Endothelial cell of umbilical vein (primary cell): ENCODE measurements around the gene RNLS. TPM values are rescaled to one million over a fixed set of nuclear protein-coding genes. Genes with fewer than 3 reads are reported as not detected.

Source experiments
- BruUV-seq: library from RNA; stranded (reverse); fragments of 400-500 nt; replicated peaks from 2 replicates; lab custom pipeline; 2021; lab: Mats Ljungman, UMichigan
- CTCF ChIA-PET: fragments of 300-600, 350-600 bp; sonication (Branson Sonifier 250); formaldehyde crosslinking; loops from one replicate; lab custom pipeline; 2021; ENCODE audit warnings: antibody characterized with exemption, inconsistent platforms; lab: Charles Lee
- POLR2A ChIA-PET: fragments of 300-600, 350-600 bp; sonication (Branson Sonifier 250); formaldehyde crosslinking; loops from one replicate; lab custom pipeline; 2021; ENCODE audit warnings: antibody characterized with exemption, inconsistent platforms; lab: Charles Lee
- DNase-seq: peaks from one replicate; pipeline ENCODE4 v3.0.0-alpha.2; 2011; ENCODE audit warnings: low read depth, low spot score
- FAIRE-seq: peaks from 2 replicates; lab custom pipeline; 2011; peaks lifted over from hg19 to GRCh38; lab: Jason Lieb, UNC
- H2AFZ ChIP-seq: 2 replicates; pipeline ENCODE4 v1.6.0; 2012; ENCODE audit warnings: low read depth, low read length, control low read depth, inconsistent platforms
- H3K27ac ChIP-seq: 2 replicates; pipeline ENCODE4 v1.5.1; 2011; ENCODE audit warnings: low read depth, mild to moderate bottlenecking, control low read depth, low read length, moderate library complexity; ENCODE audit not compliant: insufficient read depth
- H3K27me3 ChIP-seq, 2 experiments: 2 replicates each; pipeline versions ENCODE4 v1.6.0 to v1.6.1; 2011; ENCODE audit warnings: low read length in 2 of 2, mixed read lengths in 1 of 2; ENCODE audit not compliant: control insufficient read depth in 2 of 2, insufficient read depth in 2 of 2
- H3K36me3 ChIP-seq, 2 experiments: 2 replicates in 1 of 2; 3 replicates in 1 of 2; pipeline ENCODE4 v1.5.1; 2011; ENCODE audit warnings: low read length in 2 of 2, mild to moderate bottlenecking in 1 of 2, moderate library complexity in 1 of 2; ENCODE audit not compliant: control insufficient read depth in 2 of 2, insufficient read depth in 2 of 2; ENCODE audit errors: extremely low read depth in 1 of 2
- H3K4me1 ChIP-seq: 3 replicates; pipeline ENCODE4 v1.5.1; 2011; ENCODE audit warnings: mild to moderate bottlenecking, low read length; ENCODE audit not compliant: control insufficient read depth, insufficient read depth; ENCODE audit errors: extremely low read depth
- H3K4me2 ChIP-seq: 2 replicates; pipeline ENCODE4 v1.6.1; 2011; ENCODE audit warnings: low read length, control low read depth, mixed read lengths; ENCODE audit not compliant: insufficient read depth
- H3K4me3 ChIP-seq, 3 experiments: fragments of 200-600 bp in 1 of 3; sonication (generic), shearing (Covaris generic) in 1 of 3; replicated peaks in 1 of 3; 2 replicates each; pipeline ENCODE4 v1.5.1; 2011 to 2016; ENCODE audit warnings: control low read depth in 3 of 3, low read length in 3 of 3, mild to moderate bottlenecking in 2 of 3, inconsistent platforms in 1 of 3, low read depth in 1 of 3, moderate library complexity in 1 of 3; ENCODE audit not compliant: insufficient read depth in 1 of 3
- H3K79me2 ChIP-seq: 2 replicates; pipeline ENCODE4 v1.6.0; 2012; ENCODE audit warnings: low read length, inconsistent platforms; ENCODE audit not compliant: control insufficient read depth, insufficient read depth
- H3K9ac ChIP-seq: replicated peaks from 2 replicates; pipeline ENCODE3; 2011; ENCODE audit warnings: low read length, control low read depth; ENCODE audit not compliant: insufficient read depth; ENCODE audit errors: extremely low read depth
- H3K9me1 ChIP-seq: replicated peaks from 3 replicates; pipeline ENCODE4 v1.6.0; 2011; ENCODE audit warnings: mild to moderate bottlenecking, low read length; ENCODE audit not compliant: control insufficient read depth, insufficient read depth; ENCODE audit errors: extremely low read depth
- H3K9me3 ChIP-seq: replicated peaks from 2 replicates; pipeline ENCODE4 v1.5.1; 2012; ENCODE audit warnings: low read length, inconsistent platforms; ENCODE audit not compliant: control insufficient read depth, insufficient read depth
- H4K20me1 ChIP-seq: replicated peaks from 2 replicates; pipeline ENCODE3; 2011; ENCODE audit warnings: mild to moderate bottlenecking, low read length; ENCODE audit not compliant: control insufficient read depth, insufficient read depth; ENCODE audit errors: extremely low read depth
- CTCF ChIP-seq, 2 donors: IDR thresholded peaks; 1 replicate in 1 of 2; 2 replicates in 1 of 2; pipeline ENCODE4 v1.5.1; 2011; ENCODE audit warnings: low read length in 2 of 2, mild to moderate bottlenecking in 2 of 2, moderate library complexity in 2 of 2, control low read depth in 1 of 2, inconsistent platforms in 1 of 2, low read depth in 1 of 2; ENCODE audit not compliant: insufficient read depth in 1 of 2; ENCODE audit errors: extremely low read depth in 1 of 2
- EZH2 ChIP-seq: IDR thresholded peaks from 2 replicates; pipeline ENCODE4 v1.6.1; 2012; ENCODE audit warnings: borderline replicate concordance, low read depth, mild to moderate bottlenecking, moderate library complexity, low read length, inconsistent platforms; ENCODE audit not compliant: severe bottlenecking
- FOS ChIP-seq: IDR thresholded peaks from 2 replicates; pipeline ENCODE4 v1.6.1; 2011; ENCODE audit warnings: mild to moderate bottlenecking, low read length, moderate library complexity, borderline replicate concordance; ENCODE audit not compliant: insufficient read depth
- GATA2 ChIP-seq: IDR thresholded peaks from 2 replicates; pipeline ENCODE4 v1.7.0; 2011; ENCODE audit warnings: low read depth, mild to moderate bottlenecking, moderate library complexity, mixed read lengths, low read length; ENCODE audit not compliant: insufficient read length, insufficient read depth
- JUN ChIP-seq: IDR thresholded peaks from 2 replicates; pipeline ENCODE4 v1.6.1; 2011; ENCODE audit warnings: borderline replicate concordance, low read depth; ENCODE audit not compliant: insufficient read length, insufficient read depth
- MAX ChIP-seq: IDR thresholded peaks from 2 replicates; pipeline ENCODE4 v1.6.1; 2011; ENCODE audit not compliant: insufficient read depth, insufficient read length
- MYC ChIP-seq: IDR thresholded peaks from one replicate; pipeline ENCODE4 v1.6.1; 2011; ENCODE audit warnings: mild to moderate bottlenecking, low read depth, low read length
- POLR2A ChIP-seq: IDR thresholded peaks from 2 replicates; pipeline ENCODE4 v1.6.1; 2012; ENCODE audit warnings: low read depth, mild to moderate bottlenecking, control low read depth, low read length
- POLR2AphosphoS5 ChIP-seq: IDR thresholded peaks from 2 replicates; pipeline ENCODE4 v1.6.1; 2012; ENCODE audit warnings: low read depth, mild to moderate bottlenecking, control low read depth, low read length, moderate library complexity; ENCODE audit not compliant: insufficient read depth
- dilution Hi-C: fragments of 300-500 bp; cut with MboI; formaldehyde crosslinking; loops from one replicate; pipeline ENCODE4 v1.15.0; 2019; ENCODE audit warnings: low sequenced_read_pairs; ENCODE audit not compliant: extremely low pct_ligation_motif_present
- intact Hi-C: fragments of 100-400 bp; cut with micrococcal nuclease; formaldehyde crosslinking; loops from one replicate; pipeline ENCODE4 v1.10.0; 2022
- polyA plus RNA-seq, 4 experiments: library from polyadenylated mRNA; depleted of rRNA in 3 of 4; stranded (reverse) in 3 of 4; unstranded in 1 of 4; fragments of >200 nt; gene quantifications; 2 replicates each; pipeline versions ENCODE4 v1.2.1 to v1.2.3, GENCODE V29; 2011 to 2012; ENCODE audit warnings: missing spikeins in 1 of 4
- total RNA-seq: library from RNA; stranded (reverse); gene quantifications from 2 replicates; pipeline ENCODE4 v1.2.3, GENCODE V29; 2021

Gene RNLS
- total and polyA plus RNA-seq, 2 donors (not counting 3 experiments of a cell fraction or from before 2014, with no cell fraction given) = 2.5 to 4.6 TPM

DNA sequence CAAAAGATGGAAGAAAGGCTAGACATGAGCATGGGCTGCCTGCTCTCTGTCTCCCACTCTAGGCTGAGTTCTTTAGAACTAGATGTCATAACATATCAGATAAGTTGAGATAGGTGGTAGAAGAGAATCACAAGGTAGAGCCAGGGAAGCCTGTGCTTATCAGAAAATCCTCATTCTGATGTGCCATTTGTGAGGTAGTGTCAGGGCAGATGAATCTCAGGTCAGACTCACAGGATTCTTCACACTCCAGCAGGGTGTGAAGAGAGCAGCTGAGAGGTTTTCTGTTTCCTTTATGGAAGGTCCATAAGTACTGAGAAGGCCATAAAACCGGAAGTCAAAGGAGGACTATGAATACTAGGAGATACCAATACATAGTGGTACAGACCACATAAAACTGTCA, 132.9 kb downstream of the RNLS start:
- Histone ChIP-seq H4K20me1 (no peaks in the 10 kb centered on the region), H3K4me2 (no peak overlapping the region), H3K79me2 (no peaks in the 10 kb centered on the region), H3K9me1 (no peaks in the 10 kb centered on the region), H2AFZ (no peak overlapping the region), H3K27me3 (no peaks in the 10 kb centered on the region), H3K9ac (no peak overlapping the region), H3K27ac (no peak overlapping the region), H3K36me3 (no peaks in the 10 kb centered on the region), H3K4me1 (no peaks in the 10 kb centered on the region), H3K4me3 (no peak overlapping the region), H3K9me3 (no peaks in the 10 kb centered on the region)
- intact Hi-C loops (no loop called here), dilution Hi-C loops (no loop called here)
- no peak for DNase-seq
- TF ChIP-seq JUN (no peak), POLR2A (no peak), MAX (no peak), EZH2 (no peak), GATA2 (no peak), POLR2AphosphoS5 (no peak), FOS (no peak), CTCF (IDR thresholded peaks at IDR 0.05; ENCODE audit: extremely low read depth in 1 of 2, insufficient read depth in 1 of 2, low read depth in 1 of 2, low read length in 2 of 2) (no peak), MYC (no peak)
- BruUV-seq = no TSS peak
- ChIA-PET POLR2A (no interaction called here), CTCF (no interaction called here)
- no peak for FAIRE-seq
